Liver (tissue), 9 donors: ENCODE results near the gene TMEM131. TPM values are rescaled to one million over a fixed set of nuclear protein-coding genes. Genes with fewer than 3 reads are reported as not detected.

Source experiments
- DNase-seq: peaks from one replicate; pipeline ENCODE4 v3.0.0-alpha.2; 2017; ENCODE audit warnings: low spot score
- H3K27ac ChIP-seq, 2 donors: one replicate each; pipeline ENCODE4 v1.7.0; 2013; ENCODE audit warnings: inconsistent platforms in 2 of 2, low read length in 2 of 2, control low read depth in 1 of 2, low read depth in 1 of 2, mild to moderate bottlenecking in 1 of 2
- H3K27me3 ChIP-seq, 4 donors: one replicate each; pipeline versions ENCODE4 v1.6.1 to v1.7.0; 2013; ENCODE audit warnings: low read length in 3 of 4, inconsistent platforms in 1 of 4, mild to moderate bottlenecking in 1 of 4, moderate library complexity in 1 of 4; ENCODE audit not compliant: control insufficient read depth in 4 of 4, insufficient read depth in 4 of 4
- H3K36me3 ChIP-seq, 4 donors: one replicate each; pipeline versions ENCODE4 v1.6.1 to v1.7.0; 2013; ENCODE audit warnings: low read length in 3 of 4, mild to moderate bottlenecking in 3 of 4, low read depth in 1 of 4, moderate library complexity in 1 of 4; ENCODE audit not compliant: control insufficient read depth in 4 of 4, insufficient read depth in 3 of 4
- H3K4me1 ChIP-seq, 4 donors: one replicate each; pipeline versions ENCODE4 v1.6.1 to v1.7.0; 2013; ENCODE audit warnings: low read length in 3 of 4, mild to moderate bottlenecking in 3 of 4, moderate library complexity in 1 of 4; ENCODE audit not compliant: control insufficient read depth in 4 of 4, insufficient read depth in 4 of 4
- H3K4me3 ChIP-seq, 3 donors: one replicate each; pipeline versions ENCODE4 v1.6.1 to v1.7.0; 2013; ENCODE audit warnings: low read length in 3 of 3, control low read depth in 1 of 3, low read depth in 1 of 3, mild to moderate bottlenecking in 1 of 3
- H3K9ac ChIP-seq, 2 donors: one replicate each; pipeline ENCODE4 v1.7.0; 2013; ENCODE audit warnings: low read length in 2 of 2, mild to moderate bottlenecking in 2 of 2, moderate library complexity in 2 of 2, control low read depth in 1 of 2, low read depth in 1 of 2
- H3K9me3 ChIP-seq, 4 donors: one replicate each; pipeline versions ENCODE4 v1.6.1 to v1.7.0; 2013; ENCODE audit warnings: low read length in 3 of 4; ENCODE audit not compliant: control insufficient read depth in 4 of 4
- EGR1 ChIP-seq, 2 donors: IDR thresholded peaks; 2 replicates each; pipeline ENCODE4 v1.6.1; 2016 to 2018; ENCODE audit warnings: antibody characterized with exemption in 2 of 2, low read depth in 2 of 2
- FOXA1 ChIP-seq: IDR thresholded peaks from 2 replicates; pipeline ENCODE4 v1.6.1; 2016; ENCODE audit warnings: antibody characterized with exemption
- FOXA2 ChIP-seq: IDR thresholded peaks from 2 replicates; pipeline ENCODE4 v1.6.1; 2016; ENCODE audit warnings: antibody characterized with exemption
- GABPA ChIP-seq, 2 donors: IDR thresholded peaks in 1 of 2; conservative IDR thresholded peaks in 1 of 2; 2 replicates each; pipeline ENCODE4 v1.6.1; 2016; ENCODE audit warnings: antibody characterized with exemption in 2 of 2, mild to moderate bottlenecking in 1 of 2, moderate library complexity in 1 of 2
- HNF4A ChIP-seq, 2 donors: conservative IDR thresholded peaks; 2 replicates each; pipeline ENCODE4 v1.6.1; 2016; ENCODE audit warnings: antibody characterized with exemption in 2 of 2, mild to moderate bottlenecking in 2 of 2
- HNF4G ChIP-seq: IDR thresholded peaks from 2 replicates; pipeline ENCODE4 v1.6.1; 2016; ENCODE audit warnings: antibody characterized with exemption
- JUND ChIP-seq, 2 donors: IDR thresholded peaks; 2 replicates each; pipeline ENCODE4 v1.6.1; 2016; ENCODE audit warnings: antibody characterized with exemption in 2 of 2
- NR2F2 ChIP-seq: IDR thresholded peaks from 2 replicates; pipeline ENCODE4 v1.6.1; 2016; ENCODE audit warnings: antibody characterized with exemption
- RAD21 ChIP-seq, 2 donors: IDR thresholded peaks; 2 replicates each; pipeline ENCODE4 v1.6.1; 2016; ENCODE audit warnings: antibody characterized with exemption in 2 of 2, mild to moderate bottlenecking in 2 of 2
- RXRA ChIP-seq, 2 donors: IDR thresholded peaks; 2 replicates each; pipeline ENCODE4 v1.6.1; 2017 to 2018; ENCODE audit warnings: antibody characterized with exemption in 2 of 2, mild to moderate bottlenecking in 1 of 2
- SP1 ChIP-seq: IDR thresholded peaks from 2 replicates; pipeline ENCODE4 v1.6.1; 2018; ENCODE audit warnings: antibody characterized with exemption, mild to moderate bottlenecking
- TAF1 ChIP-seq: conservative IDR thresholded peaks from 2 replicates; pipeline ENCODE4 v1.6.1; 2016; ENCODE audit warnings: antibody characterized with exemption, mild to moderate bottlenecking
- YY1 ChIP-seq: IDR thresholded peaks from 2 replicates; pipeline ENCODE4 v1.6.1; 2016; ENCODE audit warnings: antibody characterized with exemption, mild to moderate bottlenecking
- WGBS: extraction: QIAGEN DNeasy Blood & Tissue Kit; methylation state at CpG from one replicate; pipeline ENCODE4 v1.1.7; 2013; 5-methylcytosine and 5-hydroxymethylcytosine counted together
- polyA plus RNA-seq, 2 donors: library from polyadenylated mRNA; stranded (reverse) in 1 of 2; unstranded in 1 of 2; fragments of 200-250 nt in 1 of 2; fragments of >200 nt in 1 of 2; fragmentation: Nextera tagmentation in 1 of 2; extraction: Ambion mirVana in 1 of 2; gene quantifications; one replicate each; pipeline versions ENCODE4 v1.2.1 to v1.2.3, GENCODE V29; 2013 to 2015
- total RNA-seq, 2 donors: library from RNA; depleted of rRNA; stranded (reverse); fragments of >200 nt; gene quantifications; one replicate each; pipeline ENCODE4 v1.2.3, GENCODE V29; 2014
- TF ChIP-seq, protein P1 (sequence below): IDR thresholded peaks from 2 replicates; pipeline ENCODE4 v1.6.1; 2016; ENCODE audit warnings: antibody characterized with exemption
- TF ChIP-seq, protein P2 (sequence below): IDR thresholded peaks from 2 replicates; pipeline ENCODE4 v1.6.1; 2016; ENCODE audit warnings: antibody characterized with exemption, mild to moderate bottlenecking
- TF ChIP-seq, protein P3 (sequence below): IDR thresholded peaks from 2 replicates; pipeline ENCODE4 v1.6.1; 2016; ENCODE audit warnings: antibody characterized with exemption
- TF ChIP-seq, protein P4 (sequence below): IDR thresholded peaks from 2 replicates; pipeline ENCODE4 v1.6.1; 2016; ENCODE audit warnings: antibody characterized with exemption
- TF ChIP-seq, protein P5 (sequence below): fragments of 150-350 bp; IDR thresholded peaks from 2 replicates; pipeline ENCODE4 v1.5.1; 2017; ENCODE audit warnings: improper control_type of control experiment, low read depth, low read length; ENCODE audit not compliant: missing input control
- donor health status: healthy.
- donor health status: healthy.
- donor health status: healthy.
- donor health status: healthy.
- donor health status: healthy.

Gene TMEM131
- total and polyA plus RNA-seq, 4 donors = 6.1 to 22.8 (median 11.2) TPM

DNA sequence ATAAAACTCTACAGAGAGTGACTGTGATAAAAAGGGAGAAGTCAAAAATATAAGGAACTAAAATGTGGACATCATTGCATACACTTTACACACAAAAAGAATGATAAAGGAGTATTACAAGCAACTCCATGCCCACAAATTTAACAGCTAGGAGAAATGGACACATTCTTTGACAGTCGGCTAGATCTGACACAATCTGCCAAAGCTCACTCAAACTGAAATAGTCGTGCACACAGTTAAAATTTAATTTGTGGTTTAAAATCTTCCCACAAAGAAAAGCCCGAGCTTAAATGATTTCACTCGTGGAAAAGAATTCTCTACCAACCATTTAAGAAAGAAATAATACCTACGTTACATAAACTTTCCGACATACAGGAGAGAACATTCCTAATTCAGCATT is 149.9 kb downstream of the TMEM131 start:
- H3K36me3 ChIP-seq = peaks cover 0 to 6% (median under 1%) of the 10 kb centered on the region in 4 donors
- no peak for TF ChIP-seq RAD21 (IDR thresholded peaks at IDR 0.05)
- peak; percentile 25 for TF ChIP-seq YY1
- peaks cover 2 to 14% (median 3%) of the 10 kb centered on the region in 4 donors for H3K4me1 ChIP-seq
- WGBS = 51% methylated on average over 6 of the region's 6 CpGs
- no peak overlapping the region for H3K27ac ChIP-seq
- H3K9me3 ChIP-seq = no peaks in the 10 kb centered on the region
- no peaks in the 10 kb centered on the region for H3K27me3 ChIP-seq
- H3K9ac ChIP-seq = peak overlapping the region in 1 of 2 donors; percentile 53
- H3K4me3 ChIP-seq = peak overlapping the region; percentile 20 to 38 (median 22)
- DNase-seq = no peak

DNA sequence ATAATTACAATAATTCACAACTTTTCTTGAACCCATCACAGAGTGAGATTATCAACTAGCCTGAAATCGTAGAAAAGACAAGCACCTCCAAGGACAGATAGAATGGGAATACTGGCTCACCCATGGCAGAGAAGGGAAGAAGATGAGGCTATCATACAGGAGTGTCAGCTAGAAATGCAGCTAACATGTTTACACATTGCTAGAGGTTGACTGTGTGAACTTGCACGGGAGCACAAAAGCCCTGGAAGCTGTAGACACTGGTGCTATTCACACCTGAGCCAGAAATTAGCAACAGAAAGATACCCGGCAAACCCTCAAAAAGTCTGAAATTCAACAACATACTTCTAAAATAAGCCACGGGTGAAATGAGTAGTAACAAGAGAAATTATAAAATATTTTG is 150.6 kb downstream of the TMEM131 start:
- Histone ChIP-seq H3K9me3 (no peaks in the 10 kb centered on the region), H3K36me3 (peaks cover 1 to 10% (median 3%) of the 10 kb centered on the region in 4 donors), H3K4me3 (no peak overlapping the region), H3K9ac (no peak overlapping the region), H3K4me1 (peaks cover 2 to 14% (median 3%) of the 10 kb centered on the region in 4 donors), H3K27me3 (no peaks in the 10 kb centered on the region), H3K27ac (no peak overlapping the region)
- 61% methylated on average over 4 of the region's 4 CpGs for WGBS
- no peak for DNase-seq
- TF ChIP-seq NR2F2 = no peak
- no peak for TF ChIP-seq HNF4A (conservative IDR thresholded peaks at IDR 0.05)
- TF ChIP-seq, protein P1, sequence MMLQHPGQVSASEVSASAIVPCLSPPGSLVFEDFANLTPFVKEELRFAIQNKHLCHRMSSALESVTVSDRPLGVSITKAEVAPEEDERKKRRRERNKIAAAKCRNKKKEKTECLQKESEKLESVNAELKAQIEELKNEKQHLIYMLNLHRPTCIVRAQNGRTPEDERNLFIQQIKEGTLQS = no peak
- no peak for TF ChIP-seq RAD21 (IDR thresholded peaks at IDR 0.05)
- TF ChIP-seq, protein P2, sequence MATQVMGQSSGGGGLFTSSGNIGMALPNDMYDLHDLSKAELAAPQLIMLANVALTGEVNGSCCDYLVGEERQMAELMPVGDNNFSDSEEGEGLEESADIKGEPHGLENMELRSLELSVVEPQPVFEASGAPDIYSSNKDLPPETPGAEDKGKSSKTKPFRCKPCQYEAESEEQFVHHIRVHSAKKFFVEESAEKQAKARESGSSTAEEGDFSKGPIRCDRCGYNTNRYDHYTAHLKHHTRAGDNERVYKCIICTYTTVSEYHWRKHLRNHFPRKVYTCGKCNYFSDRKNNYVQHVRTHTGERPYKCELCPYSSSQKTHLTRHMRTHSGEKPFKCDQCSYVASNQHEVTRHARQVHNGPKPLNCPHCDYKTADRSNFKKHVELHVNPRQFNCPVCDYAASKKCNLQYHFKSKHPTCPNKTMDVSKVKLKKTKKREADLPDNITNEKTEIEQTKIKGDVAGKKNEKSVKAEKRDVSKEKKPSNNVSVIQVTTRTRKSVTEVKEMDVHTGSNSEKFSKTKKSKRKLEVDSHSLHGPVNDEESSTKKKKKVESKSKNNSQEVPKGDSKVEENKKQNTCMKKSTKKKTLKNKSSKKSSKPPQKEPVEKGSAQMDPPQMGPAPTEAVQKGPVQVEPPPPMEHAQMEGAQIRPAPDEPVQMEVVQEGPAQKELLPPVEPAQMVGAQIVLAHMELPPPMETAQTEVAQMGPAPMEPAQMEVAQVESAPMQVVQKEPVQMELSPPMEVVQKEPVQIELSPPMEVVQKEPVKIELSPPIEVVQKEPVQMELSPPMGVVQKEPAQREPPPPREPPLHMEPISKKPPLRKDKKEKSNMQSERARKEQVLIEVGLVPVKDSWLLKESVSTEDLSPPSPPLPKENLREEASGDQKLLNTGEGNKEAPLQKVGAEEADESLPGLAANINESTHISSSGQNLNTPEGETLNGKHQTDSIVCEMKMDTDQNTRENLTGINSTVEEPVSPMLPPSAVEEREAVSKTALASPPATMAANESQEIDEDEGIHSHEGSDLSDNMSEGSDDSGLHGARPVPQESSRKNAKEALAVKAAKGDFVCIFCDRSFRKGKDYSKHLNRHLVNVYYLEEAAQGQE = no peak
- TF ChIP-seq YY1 = no peak
- no peak for TF ChIP-seq EGR1 (IDR thresholded peaks at IDR 0.05; ENCODE audit: low read depth in 2 of 2)
- TF ChIP-seq, protein P3, sequence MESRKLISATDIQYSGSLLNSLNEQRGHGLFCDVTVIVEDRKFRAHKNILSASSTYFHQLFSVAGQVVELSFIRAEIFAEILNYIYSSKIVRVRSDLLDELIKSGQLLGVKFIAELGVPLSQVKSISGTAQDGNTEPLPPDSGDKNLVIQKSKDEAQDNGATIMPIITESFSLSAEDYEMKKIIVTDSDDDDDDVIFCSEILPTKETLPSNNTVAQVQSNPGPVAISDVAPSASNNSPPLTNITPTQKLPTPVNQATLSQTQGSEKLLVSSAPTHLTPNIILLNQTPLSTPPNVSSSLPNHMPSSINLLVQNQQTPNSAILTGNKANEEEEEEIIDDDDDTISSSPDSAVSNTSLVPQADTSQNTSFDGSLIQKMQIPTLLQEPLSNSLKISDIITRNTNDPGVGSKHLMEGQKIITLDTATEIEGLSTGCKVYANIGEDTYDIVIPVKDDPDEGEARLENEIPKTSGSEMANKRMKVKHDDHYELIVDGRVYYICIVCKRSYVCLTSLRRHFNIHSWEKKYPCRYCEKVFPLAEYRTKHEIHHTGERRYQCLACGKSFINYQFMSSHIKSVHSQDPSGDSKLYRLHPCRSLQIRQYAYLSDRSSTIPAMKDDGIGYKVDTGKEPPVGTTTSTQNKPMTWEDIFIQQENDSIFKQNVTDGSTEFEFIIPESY = no peak
- TF ChIP-seq RXRA (IDR thresholded peaks at IDR 0.05) = no peak
- TF ChIP-seq FOXA1 = no peak
- TF ChIP-seq, protein P4, sequence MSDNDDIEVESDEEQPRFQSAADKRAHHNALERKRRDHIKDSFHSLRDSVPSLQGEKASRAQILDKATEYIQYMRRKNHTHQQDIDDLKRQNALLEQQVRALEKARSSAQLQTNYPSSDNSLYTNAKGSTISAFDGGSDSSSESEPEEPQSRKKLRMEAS = no peak
- TF ChIP-seq HNF4G = no peak
- TF ChIP-seq, protein P5, sequence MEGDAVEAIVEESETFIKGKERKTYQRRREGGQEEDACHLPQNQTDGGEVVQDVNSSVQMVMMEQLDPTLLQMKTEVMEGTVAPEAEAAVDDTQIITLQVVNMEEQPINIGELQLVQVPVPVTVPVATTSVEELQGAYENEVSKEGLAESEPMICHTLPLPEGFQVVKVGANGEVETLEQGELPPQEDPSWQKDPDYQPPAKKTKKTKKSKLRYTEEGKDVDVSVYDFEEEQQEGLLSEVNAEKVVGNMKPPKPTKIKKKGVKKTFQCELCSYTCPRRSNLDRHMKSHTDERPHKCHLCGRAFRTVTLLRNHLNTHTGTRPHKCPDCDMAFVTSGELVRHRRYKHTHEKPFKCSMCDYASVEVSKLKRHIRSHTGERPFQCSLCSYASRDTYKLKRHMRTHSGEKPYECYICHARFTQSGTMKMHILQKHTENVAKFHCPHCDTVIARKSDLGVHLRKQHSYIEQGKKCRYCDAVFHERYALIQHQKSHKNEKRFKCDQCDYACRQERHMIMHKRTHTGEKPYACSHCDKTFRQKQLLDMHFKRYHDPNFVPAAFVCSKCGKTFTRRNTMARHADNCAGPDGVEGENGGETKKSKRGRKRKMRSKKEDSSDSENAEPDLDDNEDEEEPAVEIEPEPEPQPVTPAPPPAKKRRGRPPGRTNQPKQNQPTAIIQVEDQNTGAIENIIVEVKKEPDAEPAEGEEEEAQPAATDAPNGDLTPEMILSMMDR = no peak
- no peak for TF ChIP-seq TAF1
- no peak for TF ChIP-seq GABPA (IDR thresholded peaks at IDR 0.05 in 1 of 2, conservative IDR thresholded peaks at IDR 0.05 in 1 of 2)
- no peak for TF ChIP-seq SP1
- no peak for TF ChIP-seq FOXA2
- no peak for TF ChIP-seq JUND (IDR thresholded peaks at IDR 0.05)
